Thyroid gland (tissue), 4 donors: ENCODE measurements around the gene TP63. TPM values are rescaled to one million over a fixed set of nuclear protein-coding genes. Genes with fewer than 3 reads are reported as not detected.

Source experiments
- DNase-seq, 2 donors: peaks; one replicate each; pipeline ENCODE4 v3.0.0-alpha.2; 2019
- H3K27ac ChIP-seq, 3 donors: fragments of 200-600 bp; sonication (generic); 1 replicate in 2 of 3; 2 replicates in 1 of 3; pipeline ENCODE4 v1.5.1; 2016 to 2019; ENCODE audit warnings: mild to moderate bottlenecking in 1 of 3, moderate library complexity in 1 of 3
- H3K27me3 ChIP-seq: fragments of 200-600 bp; sonication (generic); one replicate; pipeline ENCODE4 v1.5.1; 2019
- H3K36me3 ChIP-seq, 2 donors: fragments of 200-600 bp; sonication (generic); one replicate each; pipeline ENCODE4 v1.5.1; 2016 to 2019
- H3K4me1 ChIP-seq, 2 donors: fragments of 200-600 bp; sonication (generic); one replicate each; pipeline ENCODE4 v1.5.1; 2017 to 2019
- H3K4me3 ChIP-seq, 3 donors: fragments of 200-600 bp; sonication (generic); replicated peaks in 1 of 3; 1 replicate in 2 of 3; 2 replicates in 1 of 3; pipeline ENCODE4 v1.5.1; 2016; ENCODE audit warnings: mild to moderate bottlenecking in 1 of 3
- H3K9me3 ChIP-seq: fragments of 200-600 bp; sonication (generic); one replicate; pipeline ENCODE4 v1.5.1; 2017
- POLR2A ChIP-seq, 2 donors: fragments of 450-650 bp; IDR thresholded peaks; one replicate each; pipeline ENCODE4 v1.6.1; 2017; ENCODE audit warnings: antibody characterized with exemption in 2 of 2, mild to moderate bottlenecking in 2 of 2, moderate library complexity in 1 of 2
- WGBS, 2 donors: methylation state at CpG; one replicate each; pipeline ENCODE4 v1.1.5; 2017; 5-methylcytosine and 5-hydroxymethylcytosine counted together
- intact Hi-C: fragments of 100-400 bp; cut with DNase I; formaldehyde crosslinking; loops from one replicate; pipeline ENCODE4 v1.15.1; 2023
- total RNA-seq, 4 donors: library from RNA; depleted of rRNA; stranded (reverse); fragments of >200 nt; gene quantifications; one replicate each; pipeline ENCODE4 v1.2.3, GENCODE V29; 2016
- TF ChIP-seq, protein P1 (sequence below), 6 experiments: fragments of 200-600 bp in 3 of 6; fragments of 450-650 bp in 3 of 6; sonication (generic) in 3 of 6; IDR thresholded peaks; one replicate each; pipeline ENCODE4 v1.5.1; 2016 to 2019; ENCODE audit warnings: antibody characterized with exemption in 6 of 6, mild to moderate bottlenecking in 2 of 6, inconsistent platforms in 1 of 6, moderate library complexity in 1 of 6

The TP63 gene
- total RNA-seq, 4 donors from 2014 or later, result 1.2 to 1.3 TPM; not detected in 2

- DNase-seq, result no peak
- no peaks in the 10 kb centered on the region for H3K36me3 ChIP-seq
- no peak overlapping the region for H3K27ac ChIP-seq
- no peaks in the 10 kb centered on the region for H3K4me1 ChIP-seq
- H3K9me3 ChIP-seq, result no peaks in the 10 kb centered on the region
- 71 to 78% methylated on average over 1 of the region's 1 CpG for WGBS, 2 donors
- H3K27me3 ChIP-seq, result no peaks in the 10 kb centered on the region
- TF ChIP-seq, protein P1, sequence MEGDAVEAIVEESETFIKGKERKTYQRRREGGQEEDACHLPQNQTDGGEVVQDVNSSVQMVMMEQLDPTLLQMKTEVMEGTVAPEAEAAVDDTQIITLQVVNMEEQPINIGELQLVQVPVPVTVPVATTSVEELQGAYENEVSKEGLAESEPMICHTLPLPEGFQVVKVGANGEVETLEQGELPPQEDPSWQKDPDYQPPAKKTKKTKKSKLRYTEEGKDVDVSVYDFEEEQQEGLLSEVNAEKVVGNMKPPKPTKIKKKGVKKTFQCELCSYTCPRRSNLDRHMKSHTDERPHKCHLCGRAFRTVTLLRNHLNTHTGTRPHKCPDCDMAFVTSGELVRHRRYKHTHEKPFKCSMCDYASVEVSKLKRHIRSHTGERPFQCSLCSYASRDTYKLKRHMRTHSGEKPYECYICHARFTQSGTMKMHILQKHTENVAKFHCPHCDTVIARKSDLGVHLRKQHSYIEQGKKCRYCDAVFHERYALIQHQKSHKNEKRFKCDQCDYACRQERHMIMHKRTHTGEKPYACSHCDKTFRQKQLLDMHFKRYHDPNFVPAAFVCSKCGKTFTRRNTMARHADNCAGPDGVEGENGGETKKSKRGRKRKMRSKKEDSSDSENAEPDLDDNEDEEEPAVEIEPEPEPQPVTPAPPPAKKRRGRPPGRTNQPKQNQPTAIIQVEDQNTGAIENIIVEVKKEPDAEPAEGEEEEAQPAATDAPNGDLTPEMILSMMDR (IDR thresholded peaks at IDR 0.05), result no peak
- TF ChIP-seq POLR2A (IDR thresholded peaks at IDR 0.05), result no peak
- no peak overlapping the region for H3K4me3 ChIP-seq
- intact Hi-C loops, result no loop called here
Observed at GRCh38 chr3:189848395-189849040, 217.3 kb downstream of the TP63 start.

DNA sequence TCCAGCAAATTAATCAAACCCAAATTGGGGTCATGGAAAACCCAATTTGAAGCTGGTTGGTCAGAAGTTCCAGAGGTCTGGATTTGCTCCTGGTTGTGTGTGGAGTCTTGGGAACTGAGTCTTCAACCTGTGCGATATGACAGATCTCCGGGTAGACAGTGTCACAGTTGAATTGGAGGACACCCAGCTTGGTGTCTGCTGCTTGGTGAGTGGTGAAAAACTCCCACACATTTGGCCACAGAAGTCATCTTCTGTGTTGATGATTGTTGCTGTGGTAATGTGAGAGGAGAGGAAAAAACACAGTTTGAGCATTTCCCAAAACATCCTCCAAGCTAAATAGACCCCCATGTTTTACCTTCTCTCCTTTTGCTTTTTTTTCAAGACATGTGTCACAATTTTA, 218.1 kb downstream of the TP63 start:
- intact Hi-C loops, result no loop called here
- no peaks in the 10 kb centered on the region for H3K27me3 ChIP-seq
- WGBS, 2 donors, result 85 to 91% methylated on average over 2 of the region's 2 CpGs
- no peaks in the 10 kb centered on the region for H3K9me3 ChIP-seq
- H3K4me3 ChIP-seq, result no peak overlapping the region
- no peaks in the 10 kb centered on the region for H3K4me1 ChIP-seq
- DNase-seq, result no peak
- no peak for TF ChIP-seq POLR2A (IDR thresholded peaks at IDR 0.05)
- TF ChIP-seq, protein P1 (IDR thresholded peaks at IDR 0.05), result no peak
- no peaks in the 10 kb centered on the region for H3K36me3 ChIP-seq
- no peak overlapping the region for H3K27ac ChIP-seq

DNA sequence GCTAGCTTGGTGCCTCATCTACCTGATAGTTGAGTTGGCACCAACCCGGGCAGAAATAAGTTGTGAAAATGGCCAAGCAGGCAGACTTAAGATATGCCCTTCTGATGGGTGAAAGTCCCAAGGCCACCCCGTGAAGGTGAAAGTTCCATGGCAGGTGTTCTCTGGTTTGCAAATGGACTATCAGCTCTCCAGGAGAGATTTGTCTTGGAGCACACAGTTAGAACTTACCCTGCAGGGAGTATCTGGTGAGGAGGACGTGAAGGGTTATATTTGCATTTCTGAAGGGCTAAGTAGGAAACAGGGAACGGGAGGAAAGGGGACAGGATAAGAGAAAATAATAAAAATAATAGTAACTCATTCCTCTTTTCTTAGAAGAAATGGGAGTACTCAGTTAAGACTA, 220.5 kb downstream of the TP63 start:
- Histone ChIP-seq H3K9me3 (no peaks in the 10 kb centered on the region), H3K4me1 (no peaks in the 10 kb centered on the region), H3K27ac (no peak overlapping the region), H3K4me3 (no peak overlapping the region), H3K27me3 (no peaks in the 10 kb centered on the region), H3K36me3 (no peaks in the 10 kb centered on the region)
- DNase-seq, result no peak
- intact Hi-C loops, result no loop called here
- TF ChIP-seq, protein P1 (IDR thresholded peaks at IDR 0.05), result no peak
- no peak for TF ChIP-seq POLR2A (IDR thresholded peaks at IDR 0.05)
- 67 to 69% methylated on average over 4 of the region's 4 CpGs for WGBS, 2 donors

- intact Hi-C loops, result no loop called here
- WGBS, 2 donors, result 95 to 97% methylated on average over 3 of the region's 3 CpGs
- Histone ChIP-seq H3K4me1 (no peaks in the 10 kb centered on the region), H3K36me3 (no peaks in the 10 kb centered on the region), H3K27ac (no peak overlapping the region), H3K9me3 (no peaks in the 10 kb centered on the region), H3K27me3 (no peaks in the 10 kb centered on the region), H3K4me3 (no peak overlapping the region)
- DNase-seq, result no peak
- TF ChIP-seq, protein P1 (IDR thresholded peaks at IDR 0.05), result no peak
- TF ChIP-seq POLR2A (IDR thresholded peaks at IDR 0.05), result no peak
Observed at GRCh38 chr3:189853906-189854305, 222.7 kb downstream of the TP63 start.

DNA sequence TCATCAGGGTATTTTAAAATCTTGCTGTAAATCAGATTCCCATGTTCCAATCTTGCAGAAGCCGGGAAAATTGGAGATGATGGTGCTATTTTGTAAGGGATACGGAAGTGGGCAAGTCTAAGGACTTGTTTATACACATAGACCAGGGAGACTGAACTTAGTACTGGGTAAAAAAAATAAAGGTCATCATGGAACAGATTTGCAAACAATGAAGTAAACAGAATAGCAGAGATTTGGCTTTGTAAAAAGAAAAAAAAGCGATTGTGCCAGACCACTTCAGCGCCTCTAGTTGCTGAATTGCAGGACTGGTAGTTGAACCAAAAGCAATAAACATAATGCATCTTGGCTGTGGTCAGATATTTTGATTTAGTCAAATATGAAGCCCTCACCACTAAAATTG, 229.1 kb downstream of the TP63 start:
- Histone ChIP-seq H3K9me3 (no peaks in the 10 kb centered on the region), H3K27ac (no peak overlapping the region), H3K36me3 (no peaks in the 10 kb centered on the region), H3K4me3 (no peak overlapping the region), H3K27me3 (no peaks in the 10 kb centered on the region), H3K4me1 (no peaks in the 10 kb centered on the region)
- intact Hi-C loops, result no loop called here
- WGBS, 2 donors, result 87 to 91% methylated on average over 4 of the region's 4 CpGs
- TF ChIP-seq POLR2A (IDR thresholded peaks at IDR 0.05), result no peak
- TF ChIP-seq, protein P1 (IDR thresholded peaks at IDR 0.05), result no peak
- DNase-seq, result no peak
